PC-9 (cell line): ENCODE data around the gene TTC7B.

Experiments
- CTCF ChIP-seq: fragments of 200-600 bp; sonication (generic); conservative IDR thresholded peaks from 2 replicates; pipeline ENCODE4 v1.6.1; 2017; ENCODE audit warnings: mixed run types, antibody characterized with exemption, mild to moderate bottlenecking, moderate library complexity
- EZH2 ChIP-seq: fragments of 200-600 bp; sonication (generic); IDR thresholded peaks from 2 replicates; pipeline ENCODE4 v1.8.0; 2017; ENCODE audit warnings: antibody characterized with exemption, low read depth

GRCh38 chr14:90820958-90821357 lies 4.7 kb upstream of the TTC7B start:
- TF ChIP-seq EZH2 (no peak), CTCF (no peak)
